ENCODE results near the gene SERPINB6.
A peak's percentile ranks its signal among the peaks of the same experiment; 100 is the strongest.
"Not testable (repeated sequence)": the region's sequence is repeated elsewhere in the genome, so short reads cannot be mapped to it uniquely, and the experiment has no call there.

SERPINB6 gene

DNA sequence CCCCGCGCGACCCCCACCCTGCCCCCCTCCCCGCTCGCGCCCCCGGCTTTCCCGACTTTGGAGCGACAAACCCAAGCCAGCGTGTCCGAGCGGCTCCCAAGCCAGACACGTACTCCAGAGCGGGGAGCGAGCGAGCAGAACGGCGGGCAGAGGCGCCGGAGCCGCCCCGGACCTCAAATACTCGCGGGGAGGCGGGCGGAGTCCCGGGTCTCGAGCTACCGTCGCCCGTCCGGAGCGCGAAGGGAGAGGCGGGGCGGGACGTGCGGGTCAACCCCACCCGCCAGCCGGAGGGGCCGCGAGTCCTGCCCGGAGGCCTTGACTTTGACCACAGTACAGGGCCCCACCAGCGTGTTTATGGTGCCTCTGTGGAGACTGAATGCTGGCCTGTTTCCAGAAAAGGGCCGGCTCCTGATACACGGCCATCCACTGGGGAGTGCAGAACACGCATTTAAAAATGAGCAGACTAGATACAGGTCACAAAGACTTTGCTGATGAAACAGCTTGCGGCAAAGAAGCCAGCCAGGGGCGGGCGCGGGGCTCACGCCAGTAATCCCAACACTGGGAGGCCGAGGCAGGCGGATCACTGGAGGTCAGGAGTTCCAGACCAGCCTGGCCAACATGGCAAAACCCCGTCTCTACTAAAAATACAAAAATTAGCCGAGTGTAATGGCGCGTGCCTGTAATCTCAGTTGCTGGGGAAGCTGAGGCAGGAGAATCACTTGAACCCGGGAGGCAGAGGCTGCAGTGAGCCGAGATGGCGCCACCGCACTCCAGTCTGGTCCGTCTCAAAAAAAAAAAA, at the start of gene SERPINB6:
SERPINB6 (minus strand) TSS at position 148 of the 799 bp plus-strand sequence. CDS start 12,235 bp downstream, outside the sequence.
- DNase-seq (ENCODE audit: low read depth in 2 of 2) = peak in 1 of 2 donors; percentile 25

DNA sequence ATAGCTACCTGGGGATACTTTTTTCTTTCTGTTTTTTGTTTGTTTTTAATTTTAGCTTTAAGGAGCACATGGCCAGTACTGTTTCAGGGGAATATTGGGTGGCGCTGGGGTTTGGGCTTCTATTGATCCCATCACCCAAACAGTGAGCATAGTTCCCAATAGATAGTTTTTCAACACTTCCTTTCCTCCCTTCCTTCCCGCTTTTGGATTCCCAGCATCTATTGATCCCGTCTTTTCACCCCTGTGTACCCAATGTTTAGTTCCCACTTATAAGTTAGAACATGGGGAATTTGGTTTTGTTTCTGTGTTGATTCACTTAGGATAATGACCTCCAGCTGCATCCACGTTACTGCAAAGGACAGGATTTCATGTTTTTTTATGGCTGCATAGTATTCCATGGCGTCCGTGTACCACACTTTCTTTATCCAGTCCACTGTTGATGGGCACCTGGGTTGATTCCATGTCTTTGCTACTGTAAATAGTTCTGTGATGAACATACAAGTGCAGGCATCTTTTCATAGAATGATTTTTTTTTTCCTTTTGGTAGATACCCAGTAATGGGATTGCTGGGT, 48.5 kb upstream of the SERPINB6 start:
- DNase-seq (ENCODE audit: low read depth in 2 of 2) = no peak

DNA sequence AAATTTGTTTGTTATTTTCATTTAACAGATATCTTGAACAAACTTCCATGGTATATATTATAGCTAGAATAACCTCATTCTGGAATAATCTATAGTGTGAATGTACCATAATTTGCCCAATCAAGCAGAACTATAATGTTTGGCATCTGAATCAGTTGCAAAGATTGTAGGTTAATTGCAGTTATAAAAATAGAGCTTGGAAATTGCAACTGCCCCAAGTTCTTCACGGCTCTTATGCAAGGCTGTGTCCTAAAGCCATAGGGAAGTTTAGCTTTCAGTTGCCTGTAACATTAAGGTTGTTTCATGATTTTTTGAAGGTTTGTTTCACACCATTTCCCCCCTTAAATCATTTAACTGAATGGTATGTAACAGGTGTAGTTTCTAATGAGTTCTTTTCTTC, 47.7 kb upstream of the SERPINB6 start:
- DNase-seq (ENCODE audit: low read depth in 2 of 2) = no peak

- DNase-seq (ENCODE audit: low read depth in 2 of 2) = no peak
Measured at GRCh38 chr6:3017304-3017703, 45.9 kb upstream of the SERPINB6 start.

DNA sequence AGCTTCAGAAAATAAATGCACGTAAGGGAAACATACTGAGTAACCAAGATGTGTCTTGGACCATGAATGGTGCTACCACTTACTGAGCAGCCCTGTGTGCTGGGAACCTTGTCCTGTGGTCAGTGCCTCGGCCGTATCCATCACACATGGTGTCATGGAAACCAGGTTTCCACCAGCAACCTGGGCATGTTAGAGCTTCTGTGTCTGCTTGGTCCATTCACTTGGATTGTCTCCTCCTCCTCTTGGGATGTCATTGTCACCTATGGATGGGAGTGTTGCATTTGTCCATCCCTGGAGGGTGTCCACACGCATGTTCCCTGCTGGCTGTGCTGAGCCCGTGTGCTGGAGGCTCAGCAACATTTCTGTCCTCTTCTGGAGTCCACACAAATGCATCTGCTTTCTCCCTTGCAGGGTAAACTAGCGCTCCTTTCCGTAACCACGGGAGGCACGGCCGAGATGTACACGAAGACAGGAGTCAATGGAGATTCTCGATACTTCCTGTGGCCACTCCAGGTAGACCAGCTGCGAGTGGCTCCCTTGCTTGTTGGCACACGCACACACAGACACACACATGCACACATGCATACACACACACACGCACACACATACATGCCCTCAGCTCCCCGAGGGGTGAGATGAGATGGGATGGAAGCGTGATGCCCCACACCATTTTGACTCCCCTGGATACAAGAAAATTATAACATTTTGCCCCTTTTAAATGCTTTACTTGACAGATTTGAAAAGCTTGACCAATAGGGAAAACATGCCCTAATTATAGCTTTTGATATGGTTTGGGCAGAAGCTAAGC, 45.3 kb upstream of the SERPINB6 start:
- no peak for DNase-seq (ENCODE audit: low read depth in 2 of 2)

DNA sequence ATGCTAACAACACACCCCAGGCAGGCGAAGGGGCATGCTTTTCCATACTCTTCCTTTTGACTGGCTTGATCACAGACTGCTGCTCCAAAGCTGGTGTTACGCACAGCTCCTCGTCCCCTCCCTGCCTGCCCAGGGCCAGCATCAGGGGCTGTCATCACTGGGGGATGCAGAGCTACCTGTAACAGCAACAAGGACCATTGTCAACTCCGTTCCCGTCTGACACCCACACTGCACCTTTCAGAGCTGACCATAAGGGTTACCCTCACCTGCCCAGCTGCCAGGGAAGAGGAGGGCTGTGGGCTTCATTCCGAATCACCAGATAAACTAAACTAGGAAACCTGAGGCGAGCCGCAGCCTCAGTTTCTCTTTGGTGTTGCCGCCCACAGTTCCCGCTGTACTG, 43.8 kb upstream of the SERPINB6 start:
- DNase-seq (ENCODE audit: low read depth in 2 of 2) = no peak

DNA sequence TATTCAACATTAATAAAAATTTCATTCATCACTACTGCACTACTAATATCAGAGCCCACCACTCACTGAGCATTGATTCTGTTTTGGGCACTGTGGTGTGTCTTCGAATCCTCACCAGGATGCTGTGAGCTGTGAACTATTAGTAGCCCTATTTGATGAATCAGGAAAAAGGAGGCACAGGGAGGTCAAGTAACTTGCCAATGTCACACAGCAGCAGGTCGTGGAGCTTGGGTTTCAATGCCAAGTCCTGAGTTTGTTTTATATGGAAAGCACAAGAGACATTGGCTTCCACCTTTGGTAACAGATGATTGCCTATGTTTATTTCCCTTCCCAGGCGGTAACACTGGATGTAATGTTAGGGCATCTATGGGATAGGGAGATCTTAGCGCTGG, 43.3 kb upstream of the SERPINB6 start:
- no peak for DNase-seq (ENCODE audit: low read depth in 2 of 2)

DNA sequence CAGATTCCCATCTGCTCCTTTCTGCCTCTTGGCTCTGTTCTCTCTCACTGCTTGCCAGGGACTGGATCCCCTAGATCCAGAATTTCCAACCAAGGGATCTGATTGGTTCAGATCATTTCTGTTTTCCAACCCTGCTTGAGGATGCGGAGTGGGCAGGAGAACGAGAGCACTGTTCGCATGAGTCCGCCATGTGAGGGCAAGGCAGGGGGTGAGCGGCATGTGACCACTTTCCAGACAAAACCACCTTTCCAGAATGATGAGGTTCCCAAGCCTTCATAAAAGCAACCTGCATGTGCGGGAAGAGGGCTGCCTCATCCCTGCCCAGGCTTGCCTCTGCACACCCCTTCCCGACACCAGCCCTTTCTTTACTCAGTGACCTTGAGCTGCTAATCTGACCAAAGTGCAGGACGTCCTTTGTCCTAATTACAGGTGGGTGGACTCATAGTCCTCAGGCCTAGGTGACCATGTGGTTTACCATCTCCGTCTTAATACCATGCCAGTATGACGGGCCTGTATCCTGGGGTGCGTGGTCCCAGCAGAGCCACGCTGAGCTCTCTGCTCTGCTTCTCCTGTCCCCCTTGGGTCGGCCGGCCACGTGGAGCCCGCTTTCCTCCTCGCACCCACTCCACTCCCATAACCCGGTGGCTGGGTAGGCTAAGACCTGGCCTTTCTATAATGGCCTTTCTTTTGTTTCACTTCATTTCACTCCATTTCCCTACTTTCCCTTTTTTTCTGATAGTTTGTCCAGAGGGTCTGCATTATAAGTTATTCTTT, 42.7 kb upstream of the SERPINB6 start:
- DNase-seq (ENCODE audit: low read depth in 2 of 2) = no peak

GRCh38 chr6:3013486-3013885, 42.1 kb upstream of the SERPINB6 start:
- DNase-seq (ENCODE audit: low read depth in 2 of 2) = no peak

- DNase-seq (ENCODE audit: low read depth in 2 of 2) = no peak
Measured at GRCh38 chr6:3011592-3011991, 40.2 kb upstream of the SERPINB6 start.

DNA sequence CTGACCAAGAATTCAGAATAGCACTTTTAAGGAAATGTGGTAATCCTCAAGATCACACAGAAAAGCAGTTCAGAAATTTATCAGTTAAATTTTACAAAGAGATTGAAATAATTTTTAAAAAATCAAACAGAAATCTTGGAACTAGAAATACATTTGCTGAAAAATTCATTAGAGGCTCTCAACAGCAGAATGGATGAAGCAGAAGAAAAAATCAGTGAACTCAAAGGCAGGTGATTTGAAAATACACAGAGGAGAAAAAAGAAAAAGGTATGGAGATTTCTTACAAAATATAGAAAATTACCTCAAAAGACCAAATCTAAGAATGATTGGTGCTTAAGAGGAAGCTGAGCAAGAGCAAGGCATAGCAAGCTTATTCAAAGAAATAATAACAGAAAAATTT, 39.8 kb upstream of the SERPINB6 start:
- no peak for DNase-seq (ENCODE audit: low read depth in 2 of 2)

DNA sequence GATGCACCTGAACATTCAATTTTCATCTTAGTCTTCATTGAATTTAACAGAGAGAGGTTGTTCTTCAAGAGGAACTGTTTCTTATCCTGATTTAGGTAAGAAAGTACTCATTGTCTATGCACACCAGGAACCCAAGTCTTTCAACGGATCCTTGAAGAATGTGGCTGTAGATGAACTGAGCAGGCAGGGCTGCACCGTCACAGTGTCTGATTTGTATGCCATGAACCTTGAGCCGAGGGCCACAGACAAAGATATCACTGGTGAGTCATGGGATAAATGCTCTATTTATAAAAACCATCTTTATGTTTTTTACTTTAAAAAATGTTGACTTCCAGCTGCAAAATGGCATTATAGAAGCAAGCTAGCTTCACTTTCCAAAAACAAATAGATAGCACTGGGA, 38.6 kb upstream of the SERPINB6 start:
- DNase-seq (ENCODE audit: low read depth in 2 of 2) = no peak

- DNase-seq (ENCODE audit: low read depth in 2 of 2) = not testable (repeated sequence)
Measured at GRCh38 chr6:3008712-3009265, 37.4 kb upstream of the SERPINB6 start.

DNA sequence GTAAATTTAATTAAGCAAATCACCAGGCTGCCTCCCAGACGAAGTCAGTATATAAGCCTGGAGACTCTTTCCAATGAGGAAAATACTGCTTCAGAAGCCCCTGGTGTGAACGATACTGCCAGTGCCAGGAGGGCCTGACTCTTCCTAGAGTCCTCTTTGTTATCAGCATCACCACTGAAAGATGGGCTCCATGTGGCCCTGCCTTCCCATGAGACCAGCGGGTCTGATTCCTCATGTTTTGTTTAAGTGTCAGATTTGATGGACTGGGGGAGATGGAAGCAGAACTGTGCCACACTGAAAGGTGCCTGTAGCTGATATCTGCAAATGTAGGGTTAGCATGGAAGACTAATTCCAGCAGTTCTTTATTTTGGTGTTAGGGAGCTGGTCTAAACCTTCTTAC, 36.2 kb upstream of the SERPINB6 start:
- DNase-seq (ENCODE audit: low read depth in 2 of 2) = no peak

DNA sequence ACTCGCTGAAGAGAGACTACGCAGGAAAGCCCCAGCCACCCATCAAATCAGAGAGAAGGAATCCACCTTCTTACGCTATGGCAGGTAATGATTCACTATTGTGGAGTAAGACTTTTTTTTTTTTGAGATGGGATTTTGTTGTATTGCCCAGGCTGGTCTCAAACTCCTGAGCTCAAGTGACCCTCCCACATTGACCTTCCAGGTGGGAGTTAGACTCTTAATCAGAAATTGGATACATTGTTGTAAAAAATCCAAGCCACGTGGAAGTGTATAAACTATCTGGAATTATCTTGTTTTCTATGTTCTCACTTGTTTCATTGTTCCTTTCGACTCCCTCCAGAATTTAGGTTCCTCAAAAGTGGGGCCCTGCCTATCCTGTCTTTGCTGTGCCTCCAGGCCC, 35.1 kb upstream of the SERPINB6 start:
- no peak for DNase-seq (ENCODE audit: low read depth in 2 of 2)

DNA sequence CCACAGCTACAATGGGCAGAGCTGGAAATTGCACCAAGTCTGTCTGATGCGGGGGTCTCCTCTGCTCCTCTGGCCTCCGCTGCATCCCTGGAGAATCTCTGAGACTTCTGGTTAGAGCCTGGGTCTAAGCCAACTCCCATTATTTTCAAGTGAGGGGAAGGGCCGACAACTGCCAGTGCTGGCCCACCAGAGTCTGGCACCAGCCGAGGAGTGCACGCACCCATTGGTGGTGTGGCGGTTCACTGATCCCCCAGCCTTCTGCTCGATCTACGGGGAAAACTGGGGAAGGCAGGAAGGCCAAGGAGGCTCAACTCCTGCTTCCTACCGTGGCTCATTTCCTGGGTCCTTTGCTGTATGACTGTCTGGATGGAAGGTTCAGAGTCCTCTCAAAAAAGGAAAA, 34.5 kb upstream of the SERPINB6 start:
- DNase-seq (ENCODE audit: low read depth in 2 of 2) = no peak

DNA sequence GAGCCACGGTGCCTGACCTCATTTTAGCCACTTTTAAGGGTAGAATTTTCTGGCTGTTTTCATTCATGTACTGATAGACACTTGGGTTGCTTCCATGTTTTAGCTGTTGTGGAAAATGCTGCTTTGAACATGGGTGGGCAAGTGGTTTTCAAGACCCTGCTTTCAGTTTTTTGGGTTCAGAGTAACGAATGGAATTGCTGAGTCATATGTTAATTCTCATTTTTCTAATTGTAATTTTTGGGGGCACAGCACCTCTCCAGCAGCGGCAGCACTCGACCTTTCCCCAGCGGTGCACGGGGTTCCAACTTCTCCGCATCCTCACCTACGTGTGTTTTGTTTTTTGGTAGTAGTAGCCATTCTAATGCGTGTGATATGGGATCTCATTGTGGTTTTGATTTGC, 33.7 kb upstream of the SERPINB6 start:
- DNase-seq (ENCODE audit: low read depth in 2 of 2) = no peak

- DNase-seq (ENCODE audit: low read depth in 2 of 2) = not testable (repeated sequence)
Measured at GRCh38 chr6:3003226-3003625, 31.9 kb upstream of the SERPINB6 start.

DNA sequence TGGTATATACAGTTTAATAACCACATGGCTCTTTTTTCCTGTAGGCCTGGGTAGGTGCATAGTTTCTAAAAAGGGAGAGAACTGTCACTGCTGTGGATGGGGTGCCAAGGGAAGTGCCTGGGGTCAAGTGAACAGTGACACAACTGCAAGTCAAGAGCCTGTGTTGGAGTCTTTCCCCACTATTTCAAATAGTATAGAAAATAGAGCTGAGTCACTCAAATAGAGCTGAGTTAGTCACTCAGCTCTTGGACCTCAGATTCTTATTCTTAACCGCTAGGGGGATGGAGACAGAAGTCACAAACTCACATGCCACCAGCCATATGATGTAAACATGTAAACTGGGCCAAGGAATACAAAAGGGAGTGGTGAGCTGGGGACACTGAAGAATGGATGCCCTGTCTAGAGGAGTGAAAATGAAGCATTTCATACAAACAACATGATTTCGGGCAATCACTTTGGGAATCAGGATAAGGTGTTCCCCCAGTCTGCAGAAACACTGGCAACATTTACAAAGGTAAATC, 30.5 kb upstream of the SERPINB6 start:
- no peak for DNase-seq (ENCODE audit: low read depth in 2 of 2)

DNA sequence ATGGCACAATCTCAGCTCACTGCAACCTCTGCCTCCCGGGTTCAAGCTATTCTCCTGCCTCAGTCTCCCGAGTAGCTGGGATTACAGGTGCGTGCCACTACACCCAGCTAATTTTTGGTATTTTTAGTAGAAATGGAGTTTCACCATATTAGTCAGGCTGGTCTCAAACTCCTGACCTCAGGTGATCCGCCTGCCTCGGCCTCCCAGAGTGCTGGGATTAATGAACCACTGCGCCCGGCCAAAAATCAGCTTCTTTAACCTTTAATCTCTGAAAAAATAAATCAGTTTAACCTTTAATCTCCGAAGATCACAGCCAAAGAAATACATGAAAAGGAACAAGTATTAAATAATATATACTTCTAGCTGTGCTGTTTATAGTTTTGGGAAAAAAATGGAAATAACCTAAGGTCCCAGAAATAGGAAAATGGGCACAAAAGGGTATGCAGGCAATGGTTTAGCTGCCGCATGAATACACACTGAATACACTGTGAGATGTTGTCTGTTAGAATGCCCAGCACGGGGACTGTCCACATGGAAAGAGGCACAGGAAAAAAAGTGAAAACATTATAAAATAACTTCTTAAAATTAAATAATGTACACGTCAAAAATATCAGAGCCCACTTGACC, 29.9 kb upstream of the SERPINB6 start:
- no peak for DNase-seq (ENCODE audit: low read depth in 2 of 2)

All from stimulated activated CD8-positive, alpha-beta memory T cell treated with anti-CD3 and anti-CD28 coated beads, Interleukin-15, amount 100 ng/mL, for 4 hours (primary cell).